Measurements from ENCODE around the gene RPS15A. TPM values are rescaled to one million over a fixed set of nuclear protein-coding genes. Genes with fewer than 3 reads are reported as not detected.
"Not testable (repeated sequence)": the region's sequence is repeated elsewhere in the genome, so short reads cannot be mapped to it uniquely, and the experiment has no call there.

The RPS15A gene
- total RNA-seq, 1 donor from 2014 or later = 1,709 TPM

DNA sequence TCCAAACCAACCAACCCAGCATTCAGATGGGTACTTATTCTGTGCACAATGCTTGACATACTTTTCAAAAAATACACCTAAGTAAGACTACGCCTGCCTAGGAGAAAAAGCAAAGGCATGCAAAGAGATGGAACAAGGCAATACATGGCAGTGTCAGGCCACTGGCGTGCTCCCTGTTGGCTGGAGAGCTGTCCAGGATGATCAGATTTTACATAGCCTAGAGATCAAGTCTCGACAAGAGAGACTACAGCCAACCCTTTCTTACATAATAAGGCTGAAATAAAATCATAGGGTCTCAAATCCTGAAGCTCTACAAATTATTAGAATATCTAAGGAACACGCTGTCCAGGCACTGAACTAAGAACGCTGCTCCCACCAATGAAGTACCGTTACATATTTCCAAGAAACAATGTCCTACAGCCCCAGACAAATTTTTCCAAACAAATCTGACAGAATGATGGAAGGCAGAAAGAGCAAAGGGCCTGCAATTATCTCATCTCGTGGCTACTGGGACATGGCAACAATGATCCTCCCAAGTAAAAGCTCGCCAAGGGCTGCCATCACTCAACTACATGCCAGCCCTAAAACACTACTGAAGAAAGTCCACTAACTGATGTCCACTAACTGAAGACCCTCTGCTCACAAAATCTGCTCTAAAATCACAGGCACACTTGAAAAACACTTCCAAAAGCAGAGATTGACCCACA is 5.1 kb downstream of the RPS15A start:
- TF ChIP-seq, protein P1, sequence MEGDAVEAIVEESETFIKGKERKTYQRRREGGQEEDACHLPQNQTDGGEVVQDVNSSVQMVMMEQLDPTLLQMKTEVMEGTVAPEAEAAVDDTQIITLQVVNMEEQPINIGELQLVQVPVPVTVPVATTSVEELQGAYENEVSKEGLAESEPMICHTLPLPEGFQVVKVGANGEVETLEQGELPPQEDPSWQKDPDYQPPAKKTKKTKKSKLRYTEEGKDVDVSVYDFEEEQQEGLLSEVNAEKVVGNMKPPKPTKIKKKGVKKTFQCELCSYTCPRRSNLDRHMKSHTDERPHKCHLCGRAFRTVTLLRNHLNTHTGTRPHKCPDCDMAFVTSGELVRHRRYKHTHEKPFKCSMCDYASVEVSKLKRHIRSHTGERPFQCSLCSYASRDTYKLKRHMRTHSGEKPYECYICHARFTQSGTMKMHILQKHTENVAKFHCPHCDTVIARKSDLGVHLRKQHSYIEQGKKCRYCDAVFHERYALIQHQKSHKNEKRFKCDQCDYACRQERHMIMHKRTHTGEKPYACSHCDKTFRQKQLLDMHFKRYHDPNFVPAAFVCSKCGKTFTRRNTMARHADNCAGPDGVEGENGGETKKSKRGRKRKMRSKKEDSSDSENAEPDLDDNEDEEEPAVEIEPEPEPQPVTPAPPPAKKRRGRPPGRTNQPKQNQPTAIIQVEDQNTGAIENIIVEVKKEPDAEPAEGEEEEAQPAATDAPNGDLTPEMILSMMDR (conservative IDR thresholded peaks at IDR 0.05; ENCODE audit: low read depth, low read length) = no peak
- no peak overlapping the region for H3K4me3 ChIP-seq (ENCODE audit: low read depth, low read length)
- no peak for DNase-seq (ENCODE audit: low read depth)

GRCh38 chr16:18783430-18784341 is 6.4 kb downstream of the RPS15A start:
- no peak for DNase-seq (ENCODE audit: low read depth)
- no peak overlapping the region for H3K4me3 ChIP-seq (ENCODE audit: low read depth, low read length)
- TF ChIP-seq, protein P1 (conservative IDR thresholded peaks at IDR 0.05; ENCODE audit: low read depth, low read length) = no peak

DNA sequence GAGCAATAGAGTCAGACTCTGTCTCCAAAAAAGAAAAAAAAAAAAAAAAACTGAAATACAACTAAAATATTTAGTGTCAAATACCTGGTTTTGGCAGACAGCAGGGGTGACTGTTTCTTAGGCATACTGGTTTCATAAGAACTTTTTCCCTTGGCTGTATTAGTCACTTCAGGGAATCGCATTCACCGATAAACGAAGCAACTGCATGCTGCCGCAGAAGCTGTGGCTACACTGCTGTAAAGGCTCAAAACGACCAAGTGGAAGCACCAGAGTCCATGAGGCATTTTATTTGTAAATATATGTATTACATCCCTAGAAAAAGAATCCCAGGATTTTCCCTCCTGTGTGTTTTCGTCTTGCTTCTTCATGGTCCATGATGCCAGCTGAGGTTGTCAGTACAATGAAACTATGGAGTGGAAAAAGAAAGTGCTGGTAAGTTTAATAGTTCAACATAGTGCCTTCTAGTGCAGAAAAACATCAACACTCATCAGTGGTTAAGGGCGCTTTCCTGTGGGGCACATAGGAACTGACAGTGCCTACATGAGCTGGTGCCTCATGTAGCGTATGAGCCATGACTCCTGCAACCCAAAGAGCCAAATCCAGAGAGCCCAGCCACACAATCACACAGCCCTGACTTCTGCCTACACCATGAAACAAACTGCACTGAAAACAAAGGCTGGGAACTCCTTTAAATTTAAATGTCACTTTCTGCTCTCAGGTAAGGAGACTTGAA is 7.3 kb downstream of the RPS15A start:
- H3K4me3 ChIP-seq (ENCODE audit: low read depth, low read length) = no peak overlapping the region
- TF ChIP-seq, protein P1 (conservative IDR thresholded peaks at IDR 0.05; ENCODE audit: low read depth, low read length) = no peak
- no peak for DNase-seq (ENCODE audit: low read depth)

GRCh38 chr16:18781232-18781631 is 8.9 kb downstream of the RPS15A start:
- DNase-seq (ENCODE audit: low read depth); H3K4me3 ChIP-seq (ENCODE audit: low read depth, low read length): not testable (repeated sequence)

DNA sequence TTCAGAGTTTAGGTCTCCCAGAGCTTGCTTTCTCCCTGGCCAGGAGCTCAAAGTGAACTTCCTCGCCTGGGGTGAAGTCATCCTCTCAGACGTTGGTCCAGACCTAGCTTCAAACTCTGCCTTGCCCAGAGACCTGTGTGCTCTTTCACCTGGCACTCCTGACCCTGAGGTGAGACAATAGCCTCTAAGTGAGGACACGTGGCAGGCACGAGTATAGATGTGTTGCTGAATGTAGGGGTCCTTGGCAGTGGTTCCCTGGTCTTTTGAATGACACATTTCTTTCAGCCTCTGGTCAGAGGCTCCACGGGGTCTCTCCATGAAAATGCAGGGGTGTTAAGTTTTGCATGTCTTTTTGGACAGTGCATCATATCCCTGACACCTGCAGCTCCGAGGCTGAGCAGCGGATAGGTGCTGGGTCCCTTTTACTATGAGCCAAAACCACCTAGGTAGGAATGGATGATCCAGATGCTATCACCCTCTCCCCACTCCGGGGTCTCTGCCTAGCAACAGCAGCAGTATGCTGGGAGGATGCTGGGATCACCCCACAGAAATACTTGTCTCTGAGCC is 9.6 kb downstream of the RPS15A start:
- H3K4me3 ChIP-seq (ENCODE audit: low read depth, low read length); DNase-seq (ENCODE audit: low read depth): not testable (repeated sequence)

- not testable (repeated sequence) for H3K4me3 ChIP-seq (ENCODE audit: low read depth, low read length); DNase-seq (ENCODE audit: low read depth)
Measured at GRCh38 chr16:18777664-18778063, 12.5 kb downstream of the RPS15A start.

GRCh38 chr16:18776334-18776733 is 13.8 kb downstream of the RPS15A start:
- H3K4me3 ChIP-seq (ENCODE audit: low read depth, low read length); DNase-seq (ENCODE audit: low read depth): not testable (repeated sequence)

DNA sequence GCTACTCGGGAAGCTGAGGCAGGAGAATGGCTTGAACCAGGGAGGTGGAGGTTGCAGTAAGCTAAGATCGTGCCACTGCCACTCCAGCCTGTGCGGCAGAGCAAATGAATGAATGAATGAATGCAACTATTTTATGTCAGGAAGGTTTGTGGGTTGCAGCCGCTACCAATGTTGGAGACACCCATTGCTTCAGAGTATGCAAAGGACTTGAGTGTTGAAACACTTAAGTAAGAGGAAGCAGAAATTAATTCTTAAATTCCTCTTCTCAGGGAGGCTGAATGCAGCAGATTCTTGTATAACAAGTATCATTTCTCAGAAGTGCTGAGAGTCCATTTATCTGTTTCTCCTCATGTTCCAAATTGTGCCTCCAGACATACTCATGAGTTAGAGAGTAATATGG is 15.5 kb downstream of the RPS15A start:
- not testable (repeated sequence) for H3K4me3 ChIP-seq (ENCODE audit: low read depth, low read length); DNase-seq (ENCODE audit: low read depth)

- DNase-seq (ENCODE audit: low read depth) = not testable (repeated sequence)
Measured at GRCh38 chr16:18772171-18772570, 18.0 kb downstream of the RPS15A start.

GRCh38 chr16:18770336-18770962 is 19.7 kb downstream of the RPS15A start:
- not testable (repeated sequence) for H3K4me3 ChIP-seq (ENCODE audit: low read depth, low read length); DNase-seq (ENCODE audit: low read depth)

More at GRCh38 chr16:18772171-18772570, 18.0 kb downstream of the RPS15A start:
- not testable (repeated sequence) for H3K4me3 ChIP-seq (ENCODE audit: low read depth, low read length)

DNA sequence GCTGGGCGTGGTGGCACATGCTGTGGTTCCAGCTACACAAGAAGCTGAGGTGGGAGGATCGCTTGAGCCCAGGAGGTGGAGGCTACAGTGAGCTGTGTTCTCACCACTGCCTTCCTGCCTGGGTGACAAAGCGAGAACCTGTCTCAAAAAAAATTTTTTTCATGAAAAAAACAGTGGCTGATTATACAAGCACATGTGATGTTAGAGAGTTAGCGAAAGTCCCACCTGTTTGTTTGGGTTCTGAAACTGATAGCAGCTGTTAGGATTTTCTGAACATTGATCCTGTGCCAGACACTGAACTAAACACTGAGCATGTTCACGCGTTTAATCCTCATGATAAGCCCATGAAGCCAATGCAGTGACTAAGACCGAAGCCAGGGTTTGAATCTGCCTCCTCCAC is 22.9 kb downstream of the RPS15A start:
- H3K4me3 ChIP-seq (ENCODE audit: low read depth, low read length); DNase-seq (ENCODE audit: low read depth): not testable (repeated sequence)

GRCh38 chr16:18762713-18763112 is 27.4 kb downstream of the RPS15A start:
- DNase-seq (ENCODE audit: low read depth); H3K4me3 ChIP-seq (ENCODE audit: low read depth, low read length): not testable (repeated sequence)
